K562 (cell line): ENCODE measurements around the gene PTGES3L. TPM values are rescaled to one million over a fixed set of nuclear protein-coding genes. Genes with fewer than 3 reads are reported as not detected.

Experiments used
- CC2D1A ChIP-seq: fragments of 450-650 bp; IDR thresholded peaks from 2 replicates; pipeline ENCODE4 v1.6.1; 2017; ENCODE audit warnings: mild to moderate bottlenecking
- EHMT2 ChIP-seq: fragments of 450-650 bp; IDR thresholded peaks from 2 replicates; pipeline ENCODE4 v1.6.1; 2018; ENCODE audit warnings: antibody characterized with exemption
- ELF1 ChIP-seq: fragments of 200-800 bp; sonication (Bioruptor generic); IDR thresholded peaks from 2 replicates; pipeline ENCODE4 v1.6.1; 2016; ENCODE audit warnings: missing genetic modification characterization, missing compliant biosample characterization
- FOXK2 ChIP-seq, 2 experiments: fragments of 450-650 bp; IDR thresholded peaks in 1 of 2; conservative IDR thresholded peaks in 1 of 2; 2 replicates each; pipeline ENCODE4 v1.6.1; 2016; ENCODE audit warnings: low read depth in 2 of 2, mild to moderate bottlenecking in 1 of 2
- L3MBTL2 ChIP-seq: fragments of 450-650 bp; IDR thresholded peaks from 2 replicates; pipeline ENCODE4 v1.6.1; 2016; ENCODE audit warnings: mild to moderate bottlenecking, moderate library complexity
- NCOR1 ChIP-seq: fragments of 450-650 bp; IDR thresholded peaks from 2 replicates; pipeline ENCODE4 v1.6.1; 2016; ENCODE audit warnings: mild to moderate bottlenecking, moderate library complexity
- NFXL1 ChIP-seq: fragments of 450-650 bp; formaldehyde crosslinking; IDR thresholded peaks from 2 replicates; pipeline ENCODE4 v1.4.0; 2021; ENCODE audit warnings: mild to moderate bottlenecking
- POLR3G ChIP-seq: IDR thresholded peaks from 2 replicates; pipeline ENCODE4 v1.6.1; 2011; ENCODE audit not compliant: insufficient read length, insufficient replicate concordance; ENCODE audit errors: extremely low read depth
- RFX5 ChIP-seq: IDR thresholded peaks from 2 replicates; pipeline ENCODE4 v1.6.1; 2011; ENCODE audit warnings: low read depth, mild to moderate bottlenecking, improper control_type of control experiment, low read length
- SP2 ChIP-seq: IDR thresholded peaks from 2 replicates; pipeline ENCODE4 v1.6.1; 2011; ENCODE audit warnings: mild to moderate bottlenecking, low read depth, low read length, moderate library complexity; ENCODE audit not compliant: poor library complexity, severe bottlenecking; ENCODE audit errors: extremely low read depth
- TOE1 ChIP-seq, 2 experiments: fragments of 450-650 bp in 1 of 2; sonication (generic) in 1 of 2; formaldehyde crosslinking in 1 of 2; IDR thresholded peaks; 2 replicates each; pipeline versions ENCODE4 v1.7.1 to v1.8.0; 2016 to 2022; ENCODE audit warnings: borderline replicate concordance in 2 of 2, mild to moderate bottlenecking in 2 of 2, antibody characterized with exemption in 1 of 2, inconsistent platforms in 1 of 2, low read depth in 1 of 2, missing genetic modification reagents in 1 of 2, moderate library complexity in 1 of 2
- ZNF24 ChIP-seq: fragments of 450-650 bp; IDR thresholded peaks from 2 replicates; pipeline ENCODE4 v1.6.1; 2016
- ZSCAN32 ChIP-seq: fragments of 450-650 bp; formaldehyde crosslinking; IDR thresholded peaks from 2 replicates; pipeline ENCODE4 v1.4.0; 2020; ENCODE audit warnings: mild to moderate bottlenecking, moderate library complexity
- polyA plus RNA-seq, 8 experiments: library from polyadenylated mRNA; depleted of rRNA in 4 of 8; stranded (reverse) in 5 of 8; unstranded in 3 of 8; fragments of >200 nt; fragmentation: Nextera tagmentation in 2 of 8; fragmentation: Illumina TruSeq in 1 of 8; extraction: Ambion mirVana in 2 of 8; extraction: Trizol in 1 of 8; gene quantifications; 2 replicates each; pipeline versions ENCODE4 v1.2.1 to v1.2.3, GENCODE V29; 2011 to 2014; ENCODE audit warnings: inconsistent platforms in 1 of 8, missing spikeins in 1 of 8
- total RNA-seq, 7 experiments: library from RNA; depleted of rRNA in 6 of 7; stranded (reverse); fragments of >200 nt in 6 of 7; fragmentation: Illumina TruSeq in 2 of 7; extraction: Trizol in 2 of 7; gene quantifications; 2 replicates each; pipeline versions ENCODE4 v1.2.1 to v1.2.3, GENCODE V29; 2011 to 2021; ENCODE audit warnings: low replicate concordance in 1 of 7
- TF ChIP-seq, protein P1 (sequence below), 2 experiments: fragments of 450-650 bp in 1 of 2; sonication (generic) in 1 of 2; formaldehyde crosslinking in 1 of 2; IDR thresholded peaks in 1 of 2; conservative IDR thresholded peaks in 1 of 2; 2 replicates each; pipeline versions ENCODE4 v1.6.1 to v1.8.1; 2016 to 2023; ENCODE audit warnings: mild to moderate bottlenecking in 2 of 2, moderate library complexity in 2 of 2, inconsistent platforms in 1 of 2, missing genetic modification reagents in 1 of 2
- TF ChIP-seq, protein P2 (sequence below): fragments of 450-650 bp; IDR thresholded peaks from 2 replicates; pipeline ENCODE4 v1.6.1; 2014; ENCODE audit warnings: low read depth, mild to moderate bottlenecking, moderate library complexity, borderline replicate concordance
- TF ChIP-seq, protein P3 (sequence below), 2 experiments: IDR thresholded peaks; 2 replicates each; pipeline ENCODE4 v1.6.1; 2011; ENCODE audit warnings: borderline replicate concordance in 1 of 2, control low read depth in 1 of 2, low read depth in 1 of 2, low read length in 1 of 2, mild to moderate bottlenecking in 1 of 2, mixed read lengths in 1 of 2, moderate library complexity in 1 of 2; ENCODE audit not compliant: insufficient read depth in 1 of 2, insufficient read length in 1 of 2, poor library complexity in 1 of 2, severe bottlenecking in 1 of 2; ENCODE audit errors: extremely low read depth in 1 of 2
- TF ChIP-seq, protein P4 (sequence below): sonication (generic); formaldehyde crosslinking; IDR thresholded peaks from 2 replicates; pipeline ENCODE4 v1.8.0; 2022; ENCODE audit warnings: mild to moderate bottlenecking, missing genetic modification reagents

The PTGES3L gene
- total and polyA plus RNA-seq, 9 of the 15 experiments (the other 6 are each of a cell fraction or from before 2014, with no cell fraction given), result 6.0 to 16.0 (median 9.6) TPM

DNA sequence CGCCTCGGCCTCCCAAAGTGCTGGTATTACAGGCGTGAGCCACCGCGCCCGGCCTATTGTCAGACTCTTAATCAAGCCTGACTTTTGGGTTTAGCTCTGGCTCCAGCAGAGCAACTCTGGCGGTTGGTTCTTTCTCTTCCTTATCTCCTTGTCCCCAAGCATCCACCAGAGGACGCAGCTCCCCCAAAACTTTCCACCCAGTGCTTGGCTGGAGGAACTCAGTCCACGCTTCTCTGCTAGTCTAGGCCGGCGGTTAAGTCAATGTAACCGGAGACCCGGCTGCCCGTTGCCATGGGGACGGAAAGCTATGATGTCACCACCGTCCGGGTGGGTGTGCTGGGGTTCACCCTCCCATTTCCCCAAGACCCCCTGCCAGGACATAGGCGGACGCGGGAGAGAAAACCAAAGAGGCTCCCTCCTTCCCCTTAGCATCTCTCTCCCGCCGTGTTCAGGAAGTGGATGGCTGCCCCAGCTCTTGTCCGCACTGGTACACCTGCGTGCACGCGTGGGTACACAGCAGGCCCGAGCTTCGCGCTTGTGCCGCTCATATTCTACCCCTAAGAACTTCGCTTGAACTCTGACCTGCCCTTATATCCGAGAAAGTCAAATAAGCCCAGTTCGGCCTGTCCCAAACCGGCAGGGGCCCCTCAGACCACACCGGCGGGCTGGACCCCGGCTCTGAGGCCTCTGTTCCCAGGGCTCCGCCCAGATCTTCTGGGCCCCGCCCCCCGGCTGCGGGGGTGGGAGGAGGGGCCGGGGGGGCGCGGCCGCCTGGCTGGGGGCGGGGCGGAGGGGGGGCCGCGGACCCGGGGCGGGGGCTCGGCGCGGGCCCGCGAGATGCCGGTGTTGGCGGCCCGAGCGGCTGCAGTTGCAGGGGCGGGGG, 44.8 kb upstream of the PTGES3L start, which contains the start of gene RND2 (continued):
- TF ChIP-seq, protein P1, sequence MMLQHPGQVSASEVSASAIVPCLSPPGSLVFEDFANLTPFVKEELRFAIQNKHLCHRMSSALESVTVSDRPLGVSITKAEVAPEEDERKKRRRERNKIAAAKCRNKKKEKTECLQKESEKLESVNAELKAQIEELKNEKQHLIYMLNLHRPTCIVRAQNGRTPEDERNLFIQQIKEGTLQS (IDR thresholded peaks at IDR 0.05), result peak; percentile 98
- TF ChIP-seq, protein P1 (CRISPR knock-in tag; conservative IDR thresholded peaks at IDR 0.05), result peak; percentile 90
- TF ChIP-seq, protein P2, sequence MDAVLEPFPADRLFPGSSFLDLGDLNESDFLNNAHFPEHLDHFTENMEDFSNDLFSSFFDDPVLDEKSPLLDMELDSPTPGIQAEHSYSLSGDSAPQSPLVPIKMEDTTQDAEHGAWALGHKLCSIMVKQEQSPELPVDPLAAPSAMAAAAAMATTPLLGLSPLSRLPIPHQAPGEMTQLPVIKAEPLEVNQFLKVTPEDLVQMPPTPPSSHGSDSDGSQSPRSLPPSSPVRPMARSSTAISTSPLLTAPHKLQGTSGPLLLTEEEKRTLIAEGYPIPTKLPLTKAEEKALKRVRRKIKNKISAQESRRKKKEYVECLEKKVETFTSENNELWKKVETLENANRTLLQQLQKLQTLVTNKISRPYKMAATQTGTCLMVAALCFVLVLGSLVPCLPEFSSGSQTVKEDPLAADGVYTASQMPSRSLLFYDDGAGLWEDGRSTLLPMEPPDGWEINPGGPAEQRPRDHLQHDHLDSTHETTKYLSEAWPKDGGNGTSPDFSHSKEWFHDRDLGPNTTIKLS, result peak; percentile 72; the same call in 1 of the 2 replicates
- no peak for TF ChIP-seq ZSCAN32 (CRISPR knock-in tag)
- TF ChIP-seq ZNF24, result peak; percentile 44; the same call in 1 of the 2 replicates
- no peak for TF ChIP-seq NFXL1 (CRISPR knock-in tag)
- TF ChIP-seq SP2, result no peak
- TF ChIP-seq ELF1 (tag), result peak; percentile 61; the same call in 1 of the 2 replicates
- no peak for TF ChIP-seq NCOR1
- no peak for TF ChIP-seq POLR3G
- TF ChIP-seq, protein P3, sequence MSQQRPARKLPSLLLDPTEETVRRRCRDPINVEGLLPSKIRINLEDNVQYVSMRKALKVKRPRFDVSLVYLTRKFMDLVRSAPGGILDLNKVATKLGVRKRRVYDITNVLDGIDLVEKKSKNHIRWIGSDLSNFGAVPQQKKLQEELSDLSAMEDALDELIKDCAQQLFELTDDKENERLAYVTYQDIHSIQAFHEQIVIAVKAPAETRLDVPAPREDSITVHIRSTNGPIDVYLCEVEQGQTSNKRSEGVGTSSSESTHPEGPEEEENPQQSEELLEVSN (IDR thresholded peaks at IDR 0.05; ENCODE audit: borderline replicate concordance in 1 of 2, extremely low read depth in 1 of 2, insufficient read depth in 1 of 2, insufficient read length in 1 of 2, low read depth in 1 of 2, low read length in 1 of 2, poor library complexity in 1 of 2, severe bottlenecking in 1 of 2), result peak in 1 of 2 experiments; percentile 19
- peak; percentile 31; the same call in 1 of the 2 replicates for TF ChIP-seq EHMT2
- TF ChIP-seq RFX5, result 0 out of 2 replicates have a peak, but pooled peaks have one; percentile 28
- peak; percentile 58; the same call in 1 of the 2 replicates for TF ChIP-seq TOE1 (IDR thresholded peaks at IDR 0.05; ENCODE audit: borderline replicate concordance)
- TF ChIP-seq TOE1 (CRISPR knock-in tag; IDR thresholded peaks at IDR 0.05; ENCODE audit: borderline replicate concordance, low read depth), result no peak
- peak; percentile 82 for TF ChIP-seq CC2D1A
- peak; percentile 64 for TF ChIP-seq L3MBTL2
- TF ChIP-seq FOXK2 (conservative IDR thresholded peaks at IDR 0.05 in 1 of 2, IDR thresholded peaks at IDR 0.05 in 1 of 2; ENCODE audit: low read depth in 2 of 2), result peak; percentile 13 to 43; a peak in 1 of 4 replicates
- TF ChIP-seq, protein P4, sequence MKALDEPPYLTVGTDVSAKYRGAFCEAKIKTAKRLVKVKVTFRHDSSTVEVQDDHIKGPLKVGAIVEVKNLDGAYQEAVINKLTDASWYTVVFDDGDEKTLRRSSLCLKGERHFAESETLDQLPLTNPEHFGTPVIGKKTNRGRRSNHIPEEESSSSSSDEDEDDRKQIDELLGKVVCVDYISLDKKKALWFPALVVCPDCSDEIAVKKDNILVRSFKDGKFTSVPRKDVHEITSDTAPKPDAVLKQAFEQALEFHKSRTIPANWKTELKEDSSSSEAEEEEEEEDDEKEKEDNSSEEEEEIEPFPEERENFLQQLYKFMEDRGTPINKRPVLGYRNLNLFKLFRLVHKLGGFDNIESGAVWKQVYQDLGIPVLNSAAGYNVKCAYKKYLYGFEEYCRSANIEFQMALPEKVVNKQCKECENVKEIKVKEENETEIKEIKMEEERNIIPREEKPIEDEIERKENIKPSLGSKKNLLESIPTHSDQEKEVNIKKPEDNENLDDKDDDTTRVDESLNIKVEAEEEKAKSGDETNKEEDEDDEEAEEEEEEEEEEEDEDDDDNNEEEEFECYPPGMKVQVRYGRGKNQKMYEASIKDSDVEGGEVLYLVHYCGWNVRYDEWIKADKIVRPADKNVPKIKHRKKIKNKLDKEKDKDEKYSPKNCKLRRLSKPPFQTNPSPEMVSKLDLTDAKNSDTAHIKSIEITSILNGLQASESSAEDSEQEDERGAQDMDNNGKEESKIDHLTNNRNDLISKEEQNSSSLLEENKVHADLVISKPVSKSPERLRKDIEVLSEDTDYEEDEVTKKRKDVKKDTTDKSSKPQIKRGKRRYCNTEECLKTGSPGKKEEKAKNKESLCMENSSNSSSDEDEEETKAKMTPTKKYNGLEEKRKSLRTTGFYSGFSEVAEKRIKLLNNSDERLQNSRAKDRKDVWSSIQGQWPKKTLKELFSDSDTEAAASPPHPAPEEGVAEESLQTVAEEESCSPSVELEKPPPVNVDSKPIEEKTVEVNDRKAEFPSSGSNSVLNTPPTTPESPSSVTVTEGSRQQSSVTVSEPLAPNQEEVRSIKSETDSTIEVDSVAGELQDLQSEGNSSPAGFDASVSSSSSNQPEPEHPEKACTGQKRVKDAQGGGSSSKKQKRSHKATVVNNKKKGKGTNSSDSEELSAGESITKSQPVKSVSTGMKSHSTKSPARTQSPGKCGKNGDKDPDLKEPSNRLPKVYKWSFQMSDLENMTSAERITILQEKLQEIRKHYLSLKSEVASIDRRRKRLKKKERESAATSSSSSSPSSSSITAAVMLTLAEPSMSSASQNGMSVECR (CRISPR knock-in tag), result peak; percentile 67
